C4-2B (cell line): Measurements from ENCODE around the gene GOLPH3.

Experiments used
- ZFX ChIP-seq: fragments of 450-650 bp; IDR thresholded peaks from 2 replicates; pipeline ENCODE4 v1.6.1; 2017
- TF ChIP-seq, protein P1 (sequence below): fragments of 450-650 bp; conservative IDR thresholded peaks from 2 replicates; pipeline ENCODE4 v1.5.1; 2017; ENCODE audit warnings: mild to moderate bottlenecking

DNA sequence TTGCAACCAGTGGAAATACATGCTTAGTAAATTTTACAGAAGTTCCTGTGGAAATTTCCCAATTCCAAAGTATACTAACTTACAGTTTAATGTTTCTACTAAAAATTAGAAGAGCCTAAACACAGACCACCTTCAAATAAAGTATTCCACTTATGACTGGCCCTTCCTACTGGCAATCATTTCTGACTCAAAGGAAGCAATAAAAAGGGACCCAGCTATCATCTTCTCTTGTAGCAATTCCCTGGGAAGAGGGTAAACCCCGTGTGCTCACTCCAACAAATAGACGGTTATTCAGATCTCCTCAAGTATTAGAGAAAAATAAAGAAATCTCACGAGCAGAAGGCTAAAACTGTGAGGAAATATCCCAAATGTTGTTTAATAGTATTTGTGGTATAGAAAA lies 43.3 kb downstream of the GOLPH3 start:
- TF ChIP-seq, protein P1, sequence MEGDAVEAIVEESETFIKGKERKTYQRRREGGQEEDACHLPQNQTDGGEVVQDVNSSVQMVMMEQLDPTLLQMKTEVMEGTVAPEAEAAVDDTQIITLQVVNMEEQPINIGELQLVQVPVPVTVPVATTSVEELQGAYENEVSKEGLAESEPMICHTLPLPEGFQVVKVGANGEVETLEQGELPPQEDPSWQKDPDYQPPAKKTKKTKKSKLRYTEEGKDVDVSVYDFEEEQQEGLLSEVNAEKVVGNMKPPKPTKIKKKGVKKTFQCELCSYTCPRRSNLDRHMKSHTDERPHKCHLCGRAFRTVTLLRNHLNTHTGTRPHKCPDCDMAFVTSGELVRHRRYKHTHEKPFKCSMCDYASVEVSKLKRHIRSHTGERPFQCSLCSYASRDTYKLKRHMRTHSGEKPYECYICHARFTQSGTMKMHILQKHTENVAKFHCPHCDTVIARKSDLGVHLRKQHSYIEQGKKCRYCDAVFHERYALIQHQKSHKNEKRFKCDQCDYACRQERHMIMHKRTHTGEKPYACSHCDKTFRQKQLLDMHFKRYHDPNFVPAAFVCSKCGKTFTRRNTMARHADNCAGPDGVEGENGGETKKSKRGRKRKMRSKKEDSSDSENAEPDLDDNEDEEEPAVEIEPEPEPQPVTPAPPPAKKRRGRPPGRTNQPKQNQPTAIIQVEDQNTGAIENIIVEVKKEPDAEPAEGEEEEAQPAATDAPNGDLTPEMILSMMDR = no peak
- no peak for TF ChIP-seq ZFX
